Endometrial microvascular endothelial cells (primary cell): Measurements from ENCODE around the gene ASPRV1. TPM values are rescaled to one million over a fixed set of nuclear protein-coding genes. Genes with fewer than 3 reads are reported as not detected.

Experiments used
- in situ Hi-C: cut with HindIII; loops from 2 replicates; pipeline ENCODE4 v1.10.0; 2017; ENCODE audit warnings: low sequenced_read_pairs, low pct_unique_long_range_greater_than_20kb; ENCODE audit errors: inconsistent ontology term
- total RNA-seq: library from RNA; depleted of rRNA; stranded (reverse); fragments of >200 nt; gene quantifications from one replicate; pipeline ENCODE4 v1.2.3, GENCODE V29; 2015; ENCODE audit errors: inconsistent ontology term

The ASPRV1 gene
- total RNA-seq, 1 donor from 2014 or later = not detected

DNA sequence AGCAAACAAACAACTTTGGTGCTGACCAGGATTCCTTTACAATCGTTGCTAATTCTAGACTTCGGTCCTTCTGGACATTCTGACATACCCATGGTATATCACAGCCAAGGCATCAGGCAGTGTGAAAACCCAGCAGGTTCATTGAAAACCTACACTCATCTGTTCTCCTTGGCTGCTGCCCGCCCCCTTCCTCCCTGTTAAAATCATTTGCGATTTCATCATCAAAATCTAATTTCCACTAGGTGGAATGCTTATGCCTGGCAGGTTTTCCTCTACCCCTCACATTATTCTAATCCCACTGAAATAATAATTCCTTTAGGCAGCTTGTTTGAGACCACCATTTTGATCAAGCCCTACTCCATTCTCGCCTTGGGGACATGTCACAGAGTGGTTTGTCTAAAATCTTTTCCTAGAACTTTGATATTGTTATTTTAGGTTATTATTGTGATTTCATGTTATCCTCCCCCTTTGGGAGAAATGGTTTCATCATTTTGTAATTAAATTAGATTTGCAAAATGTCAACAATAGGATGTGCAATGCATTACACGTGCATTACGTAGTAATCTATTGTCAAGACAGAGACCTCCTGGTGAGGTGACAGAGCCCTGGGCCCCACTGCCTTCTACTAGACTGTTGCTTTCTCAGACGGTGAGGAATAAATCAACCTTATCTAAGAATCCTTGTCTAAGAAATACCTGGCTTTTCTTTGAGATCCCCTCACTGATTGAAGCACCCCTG, 31.0 kb upstream of the ASPRV1 start:
- in situ Hi-C loops = no loop called here

GRCh38 chr2:69989441-69990105, 28.1 kb upstream of the ASPRV1 start:
- in situ Hi-C loops = no loop called here

- in situ Hi-C loops = no loop called here
These were observed 27.6 kb upstream of the ASPRV1 start for GRCh38 chr2:69989009-69989408.

- in situ Hi-C loops = no loop called here
These were observed 26.7 kb upstream of the ASPRV1 start for GRCh38 chr2:69988086-69988635.

DNA sequence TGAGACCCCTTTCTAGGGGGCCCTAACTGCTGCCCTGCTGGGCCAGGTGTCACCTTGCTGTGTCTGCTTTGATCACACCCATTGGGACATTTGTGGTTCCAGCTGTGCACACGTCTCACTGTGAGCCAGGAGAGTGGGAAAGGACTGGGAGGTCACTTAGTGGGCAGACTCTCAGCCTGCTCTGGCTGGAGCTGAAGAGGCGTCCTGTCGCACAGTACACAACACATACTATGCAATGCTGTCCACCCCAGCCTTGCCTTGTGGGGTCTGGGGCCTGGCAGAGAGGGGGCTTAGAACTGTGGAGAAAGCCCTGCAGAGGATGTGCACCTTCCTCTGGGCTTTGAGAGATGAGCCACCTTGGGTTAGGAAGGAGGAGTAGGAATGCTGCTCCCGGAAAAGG, 25.3 kb upstream of the ASPRV1 start:
- in situ Hi-C loops = no loop called here

- in situ Hi-C loops = no loop called here
These were observed 24.3 kb upstream of the ASPRV1 start for GRCh38 chr2:69985688-69986087.

- in situ Hi-C loops = no loop called here
These were observed 23.8 kb upstream of the ASPRV1 start for GRCh38 chr2:69985216-69985615.

- in situ Hi-C loops = no loop called here
These were observed 22.0 kb upstream of the ASPRV1 start for GRCh38 chr2:69983392-69983966.

DNA sequence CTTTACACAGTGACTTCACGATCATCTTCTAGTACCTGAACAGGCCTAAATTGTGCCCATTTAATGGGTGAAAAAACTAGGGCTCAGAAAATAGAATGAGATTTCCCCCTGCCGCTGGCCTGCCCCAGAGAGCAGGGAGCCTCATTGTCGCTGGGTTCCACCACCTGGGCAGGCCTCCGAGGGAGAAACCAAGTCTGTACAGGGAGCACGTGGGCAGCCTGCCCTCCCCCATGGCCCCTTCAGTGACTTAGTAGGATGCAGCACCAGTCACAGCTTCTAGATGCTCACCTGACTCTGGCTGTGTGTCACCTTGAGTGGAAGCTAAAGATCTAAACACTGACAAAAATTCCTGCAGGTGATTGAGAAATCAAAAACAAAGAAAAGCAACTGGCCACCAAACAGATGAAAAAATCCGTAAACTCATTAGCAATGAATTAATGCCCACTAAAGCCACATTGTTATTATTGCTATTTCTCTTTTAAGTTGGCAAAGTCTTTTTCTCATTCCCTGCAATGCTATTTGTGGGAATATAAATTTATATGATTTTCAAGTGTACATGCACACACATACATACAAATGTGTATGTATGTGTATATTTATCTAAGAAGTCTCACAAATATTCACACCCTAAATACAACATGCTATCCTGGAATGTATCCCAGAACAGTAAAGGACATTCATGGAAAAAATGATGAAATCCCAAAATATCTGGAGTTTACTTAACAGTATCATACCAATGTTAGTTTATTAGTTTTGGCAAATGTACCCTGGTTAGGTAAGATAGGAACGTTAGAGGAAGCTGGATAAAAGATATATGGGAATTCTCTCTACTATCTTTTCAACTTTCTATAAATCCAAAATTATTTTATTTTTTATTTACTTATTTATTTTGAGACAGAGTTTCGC, 18.7 kb upstream of the ASPRV1 start:
- in situ Hi-C loops = no loop called here

DNA sequence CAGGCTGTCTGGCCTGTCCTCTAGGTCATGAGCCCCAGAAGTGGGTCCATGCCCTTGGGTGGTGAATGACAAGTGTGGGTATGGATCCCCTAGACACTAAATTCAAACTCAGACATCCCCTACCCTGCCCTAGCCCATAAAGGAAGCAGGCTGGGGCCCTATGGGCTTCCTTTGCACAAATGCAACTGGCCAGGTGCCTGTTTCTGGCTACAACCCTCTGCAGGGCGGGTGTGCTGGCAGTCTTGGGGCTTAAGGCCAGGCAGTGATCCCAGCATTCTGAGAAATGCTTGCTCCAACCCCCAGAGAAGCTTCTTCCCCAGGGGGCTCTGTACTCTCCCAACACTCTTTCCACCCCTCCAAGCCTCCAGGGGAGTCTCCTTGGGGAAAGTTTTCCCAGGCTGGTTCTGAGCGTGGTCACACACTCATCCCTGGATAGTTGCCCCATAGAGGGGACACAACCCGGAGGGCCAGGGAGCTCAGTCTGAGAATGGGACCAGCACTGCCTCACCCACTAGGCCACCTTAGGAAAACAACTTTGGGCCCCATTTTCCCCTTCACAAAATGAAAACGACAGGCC, 16.6 kb upstream of the ASPRV1 start:
- in situ Hi-C loops = no loop called here

- in situ Hi-C loops = no loop called here
These were observed 15.8 kb upstream of the ASPRV1 start for GRCh38 chr2:69977186-69977585.

GRCh38 chr2:69975853-69976462, 14.5 kb upstream of the ASPRV1 start:
- in situ Hi-C loops = no loop called here

- in situ Hi-C loops = no loop called here
These were observed 13.9 kb upstream of the ASPRV1 start for GRCh38 chr2:69975136-69975852.

DNA sequence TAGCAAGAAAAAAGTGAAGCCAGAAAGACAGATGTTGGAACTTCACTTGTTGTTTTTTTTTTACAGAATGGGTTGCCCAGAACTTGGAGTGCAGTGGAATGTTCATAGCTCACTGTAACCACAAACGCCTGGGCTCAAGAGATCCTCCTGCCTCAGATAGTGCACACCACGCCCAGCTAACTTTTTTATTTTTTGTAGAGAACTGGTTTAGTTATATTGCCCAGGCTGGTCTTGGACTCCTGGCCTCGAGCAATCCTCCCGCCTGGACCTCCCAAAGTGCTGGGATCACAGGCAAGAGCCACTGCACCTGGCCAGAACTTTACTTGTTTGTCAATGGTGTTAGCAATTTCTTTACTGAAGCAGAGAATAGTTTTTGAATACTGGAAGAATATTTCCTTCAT, 11.9 kb upstream of the ASPRV1 start:
- in situ Hi-C loops = no loop called here

DNA sequence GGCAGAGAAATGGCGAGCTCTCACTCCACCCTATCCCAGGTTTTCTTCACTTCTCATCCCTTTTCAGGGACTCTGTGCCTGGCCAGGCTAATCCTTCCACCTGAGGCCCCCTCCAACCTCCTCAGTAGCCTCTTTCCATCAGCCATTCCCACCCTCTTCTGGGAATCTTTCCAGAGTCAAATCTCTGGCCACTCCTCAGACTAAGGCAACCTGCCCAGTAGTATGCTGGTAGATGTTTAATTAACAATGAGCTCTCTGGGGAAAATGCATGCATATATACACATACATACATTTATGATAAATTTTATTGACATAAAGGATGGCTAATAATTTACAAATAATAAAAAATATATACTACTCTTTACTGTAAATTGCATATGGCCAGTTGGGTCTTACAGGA, 11.4 kb upstream of the ASPRV1 start:
- in situ Hi-C loops = no loop called here

DNA sequence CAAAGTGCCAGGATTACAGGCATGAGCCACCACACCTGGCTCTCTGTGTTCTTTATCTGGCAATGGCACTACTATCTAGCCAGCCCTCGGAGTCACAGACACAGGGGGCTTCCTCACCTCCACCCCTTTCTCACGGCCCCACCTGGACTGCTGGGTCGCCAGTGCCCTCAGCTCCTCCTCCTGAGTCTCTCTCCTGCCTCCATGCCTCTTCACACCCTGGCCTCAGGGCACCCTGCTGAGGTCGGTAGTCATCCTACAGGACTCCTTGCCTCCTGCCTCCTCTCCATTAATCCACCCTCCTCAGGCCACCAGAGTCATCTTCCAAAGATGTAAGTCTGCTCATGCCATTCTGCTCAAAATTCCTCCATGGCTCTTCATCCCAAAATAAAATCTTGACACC, 8.6 kb upstream of the ASPRV1 start:
- in situ Hi-C loops = no loop called here

- in situ Hi-C loops = no loop called here
These were observed 7.9 kb upstream of the ASPRV1 start for GRCh38 chr2:69969126-69969983.
